Kidney (tissue), 14 donors: Measurements from ENCODE around the gene ABCF1. TPM values are rescaled to one million over a fixed set of nuclear protein-coding genes. Genes with fewer than 3 reads are reported as not detected.
A peak's percentile ranks its signal among the peaks of the same experiment; 100 is the strongest.

Experiments
- DNase-seq, 5 donors: peaks; one replicate each; pipeline ENCODE4 v3.0.0-alpha.2; 2013 to 2020
- FAIRE-seq: peaks from 2 replicates; lab custom pipeline; 2012; peaks lifted over from hg19 to GRCh38; lab: Jason Lieb, UNC
- H3K27ac ChIP-seq, 2 donors: one replicate each; pipeline ENCODE4 v1.7.0; 2013; ENCODE audit warnings: low read depth in 2 of 2, low read length in 2 of 2, inconsistent platforms in 1 of 2
- H3K27me3 ChIP-seq: one replicate; pipeline ENCODE4 v1.7.1; 2013; ENCODE audit warnings: low read length, inconsistent platforms; ENCODE audit not compliant: control insufficient read depth, insufficient read depth
- H3K36me3 ChIP-seq, 3 donors: one replicate each; pipeline versions ENCODE4 v1.7.0 to v1.7.1; 2013; ENCODE audit warnings: low read length in 3 of 3, control low read depth in 1 of 3, inconsistent platforms in 1 of 3; ENCODE audit not compliant: insufficient read depth in 3 of 3, control insufficient read depth in 2 of 3
- H3K4me1 ChIP-seq, 3 donors: one replicate each; pipeline versions ENCODE4 v1.7.0 to v1.7.1; 2013; ENCODE audit warnings: low read length in 3 of 3, inconsistent platforms in 1 of 3, low read depth in 1 of 3; ENCODE audit not compliant: control insufficient read depth in 2 of 3, insufficient read depth in 2 of 3
- H3K4me3 ChIP-seq, 3 donors: one replicate each; pipeline versions ENCODE4 v1.7.0 to v1.8.1; 2013; ENCODE audit warnings: low read length in 3 of 3, control low read depth in 1 of 3, inconsistent platforms in 1 of 3
- H3K9ac ChIP-seq, 3 donors: one replicate each; pipeline versions ENCODE4 v1.7.0 to v1.7.1; 2013; ENCODE audit warnings: low read length in 3 of 3, control low read depth in 1 of 3, inconsistent platforms in 1 of 3
- H3K9me3 ChIP-seq, 3 donors: one replicate each; pipeline versions ENCODE4 v1.7.0 to v1.7.1; 2013; ENCODE audit warnings: low read length in 3 of 3, control low read depth in 1 of 3, inconsistent platforms in 1 of 3; ENCODE audit not compliant: control insufficient read depth in 2 of 3, insufficient read depth in 1 of 3
- intact Hi-C: fragments of 100-400 bp; cut with DNase I; formaldehyde crosslinking; loops from one replicate; pipeline ENCODE4 v1.11.1; 2022
- polyA plus RNA-seq: library from polyadenylated mRNA; stranded (reverse); fragments of 350-450 nt; fragmentation: Illumina TruSeq; extraction: RNeasy Lipid Tissue Mini Kit (QIAGEN cat#74804); gene quantifications from one replicate; pipeline ENCODE4 v1.2.3, GENCODE V29; 2014; ENCODE audit warnings: low read depth, low replicate concordance; ENCODE audit not compliant: insufficient read depth
- total RNA-seq: library from RNA; stranded (reverse); fragmentation: NEBNext Ultra II Directional; extraction: Animal tissue kit (Norgen Biotek cat#: 25700); gene quantifications from one replicate; pipeline ENCODE4 v1.2.1, GENCODE V29; 2021
- TF ChIP-seq, protein P1 (sequence below): IDR thresholded peaks from 3 replicates; pipeline ENCODE4 v1.5.1; 2012; ENCODE audit warnings: mild to moderate bottlenecking, moderate library complexity, borderline replicate concordance; ENCODE audit not compliant: insufficient read depth; ENCODE audit errors: extremely low read depth
- donor health status: control.
- donor health status: control.
- donor health status: control.
- donor health status: control.
- donor health status: control.
- donor health status: DM: yes; HTN: yes; CAD: no.
- donor health status: Normal renal cell carcinoma (clear cell type).

Gene ABCF1
- total and polyA plus RNA-seq, 2 donors from 2014 or later: 32.9 to 47.2 TPM

DNA sequence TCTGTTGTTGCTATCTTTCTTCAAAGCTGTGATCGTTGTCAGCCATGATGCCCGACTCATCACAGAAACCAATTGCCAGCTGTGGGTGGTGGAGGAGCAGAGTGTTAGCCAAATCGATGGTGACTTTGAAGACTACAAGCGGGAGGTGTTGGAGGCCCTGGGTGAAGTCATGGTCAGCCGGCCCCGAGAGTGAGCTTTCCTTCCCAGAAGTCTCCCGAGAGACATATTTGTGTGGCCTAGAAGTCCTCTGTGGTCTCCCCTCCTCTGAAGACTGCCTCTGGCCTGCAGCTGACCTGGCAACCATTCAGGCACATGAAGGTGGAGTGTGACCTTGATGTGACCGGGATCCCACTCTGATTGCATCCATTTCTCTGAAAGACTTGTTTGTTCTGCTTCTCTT, 19.3 kb downstream of the ABCF1 start:
- H3K27me3 ChIP-seq: no peaks in the 10 kb centered on the region
- no peak overlapping the region for H3K27ac ChIP-seq
- no peak overlapping the region for H3K4me3 ChIP-seq
- H3K36me3 ChIP-seq: peaks cover 9 to 45% (median 28%) of the 10 kb centered on the region in 3 donors
- peak overlapping the region in 1 of 3 donors; percentile 28 for H3K9ac ChIP-seq
- intact Hi-C loops: no loop called here
- peaks cover 0 to 12% (median 6%) of the 10 kb centered on the region in 3 donors for H3K4me1 ChIP-seq
- DNase-seq (no peak), FAIRE-seq (no peak)
- TF ChIP-seq, protein P1, sequence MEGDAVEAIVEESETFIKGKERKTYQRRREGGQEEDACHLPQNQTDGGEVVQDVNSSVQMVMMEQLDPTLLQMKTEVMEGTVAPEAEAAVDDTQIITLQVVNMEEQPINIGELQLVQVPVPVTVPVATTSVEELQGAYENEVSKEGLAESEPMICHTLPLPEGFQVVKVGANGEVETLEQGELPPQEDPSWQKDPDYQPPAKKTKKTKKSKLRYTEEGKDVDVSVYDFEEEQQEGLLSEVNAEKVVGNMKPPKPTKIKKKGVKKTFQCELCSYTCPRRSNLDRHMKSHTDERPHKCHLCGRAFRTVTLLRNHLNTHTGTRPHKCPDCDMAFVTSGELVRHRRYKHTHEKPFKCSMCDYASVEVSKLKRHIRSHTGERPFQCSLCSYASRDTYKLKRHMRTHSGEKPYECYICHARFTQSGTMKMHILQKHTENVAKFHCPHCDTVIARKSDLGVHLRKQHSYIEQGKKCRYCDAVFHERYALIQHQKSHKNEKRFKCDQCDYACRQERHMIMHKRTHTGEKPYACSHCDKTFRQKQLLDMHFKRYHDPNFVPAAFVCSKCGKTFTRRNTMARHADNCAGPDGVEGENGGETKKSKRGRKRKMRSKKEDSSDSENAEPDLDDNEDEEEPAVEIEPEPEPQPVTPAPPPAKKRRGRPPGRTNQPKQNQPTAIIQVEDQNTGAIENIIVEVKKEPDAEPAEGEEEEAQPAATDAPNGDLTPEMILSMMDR: no peak
- H3K9me3 ChIP-seq: no peaks in the 10 kb centered on the region

DNA sequence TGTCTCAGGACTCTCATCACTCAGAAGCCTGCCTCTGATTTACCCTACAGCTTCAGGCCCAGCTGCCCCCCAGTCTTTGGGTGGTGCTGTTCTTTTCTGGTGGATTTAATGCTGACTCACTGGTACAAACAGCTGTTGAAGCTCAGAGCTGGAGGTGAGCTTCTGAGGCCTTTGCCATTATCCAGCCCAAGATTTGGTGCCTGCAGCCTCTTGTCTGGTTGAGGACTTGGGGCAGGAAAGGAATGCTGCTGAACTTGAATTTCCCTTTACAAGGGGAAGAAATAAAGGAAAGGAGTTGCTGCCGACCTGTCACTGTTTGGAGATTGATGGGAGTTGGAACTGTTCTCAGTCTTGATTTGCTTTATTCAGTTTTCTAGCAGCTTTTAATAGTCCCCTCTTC, 19.8 kb downstream of the ABCF1 start:
- FAIRE-seq (no peak), DNase-seq (peak in 3 of 5 donors; percentile 42 to 84 (median 71))
- H3K36me3 ChIP-seq: peaks cover 9 to 40% (median 23%) of the 10 kb centered on the region in 3 donors
- H3K4me3 ChIP-seq: no peak overlapping the region
- no peak overlapping the region for H3K27ac ChIP-seq
- H3K9me3 ChIP-seq: no peaks in the 10 kb centered on the region
- intact Hi-C loops: no loop called here
- peaks cover 0 to 12% (median 6%) of the 10 kb centered on the region in 3 donors for H3K4me1 ChIP-seq
- H3K9ac ChIP-seq: no peak overlapping the region
- H3K27me3 ChIP-seq: no peaks in the 10 kb centered on the region
- TF ChIP-seq, protein P1: no peak

DNA sequence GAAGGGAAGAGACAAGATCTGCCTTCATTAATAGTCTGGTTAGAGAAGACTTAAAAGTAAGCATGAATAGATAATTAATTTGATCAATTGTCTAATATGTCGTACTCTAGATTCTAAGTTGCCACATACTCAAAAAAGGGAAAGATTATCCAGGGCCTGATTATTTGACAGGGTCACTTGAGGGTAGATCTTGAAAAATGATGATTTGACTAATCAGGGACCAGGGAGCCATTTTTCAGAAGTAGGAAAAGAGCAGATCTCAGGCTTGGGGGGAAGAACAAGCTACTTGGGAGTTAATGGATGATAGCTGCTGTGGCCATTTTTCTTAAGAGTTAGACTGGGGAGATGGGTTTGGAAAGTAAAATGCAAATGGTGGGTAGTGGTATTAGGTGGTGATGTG, 21.0 kb downstream of the ABCF1 start:
- peaks cover 9 to 30% (median 16%) of the 10 kb centered on the region in 3 donors for H3K36me3 ChIP-seq
- H3K27me3 ChIP-seq: no peaks in the 10 kb centered on the region
- no peak overlapping the region for H3K4me3 ChIP-seq
- H3K9ac ChIP-seq: no peak overlapping the region
- H3K9me3 ChIP-seq: no peaks in the 10 kb centered on the region
- intact Hi-C loops: no loop called here
- TF ChIP-seq, protein P1: no peak
- peaks cover 0 to 12% (median 6%) of the 10 kb centered on the region in 3 donors for H3K4me1 ChIP-seq
- FAIRE-seq (no peak), DNase-seq (no peak)
- no peak overlapping the region for H3K27ac ChIP-seq
